H1 (cell line): Measurements from ENCODE around the gene DNAH10. TPM values are rescaled to one million over a fixed set of nuclear protein-coding genes. Genes with fewer than 3 reads are reported as not detected.

Source experiments
- CTCF ChIA-PET: fragments of 300-600 bp; sonication (Branson Sonifier 250); formaldehyde crosslinking; loops from one replicate; lab custom pipeline; 2021; ENCODE audit not compliant: partially characterized antibody; lab: Charles Lee
- POLR2A ChIA-PET: fragments of 300-600 bp; sonication (Branson Sonifier 250); formaldehyde crosslinking; loops from one replicate; lab custom pipeline; 2021; ENCODE audit warnings: inconsistent platforms; ENCODE audit not compliant: partially characterized antibody; lab: Charles Lee
- DNase-seq, 2 experiments: peaks; one replicate each; pipeline versions ENCODE4 v3.0.0 to v3.0.0-alpha.2; 2010 to 2022; ENCODE audit warnings: low spot score in 2 of 2, low read depth in 1 of 2, mixed read lengths in 1 of 2
- FAIRE-seq: peaks from 2 replicates; lab custom pipeline; 2011; peaks lifted over from hg19 to GRCh38; lab: Jason Lieb, UNC
- H2AFZ ChIP-seq: 2 replicates; pipeline ENCODE4 v1.8.1; 2012; ENCODE audit warnings: low read length, inconsistent platforms
- H2AK5ac ChIP-seq: 2 replicates; pipeline ENCODE4 v1.6.1; 2013; ENCODE audit warnings: low read depth, low read length
- H2BK120ac ChIP-seq: replicated peaks from 2 replicates; pipeline ENCODE3; 2013; ENCODE audit warnings: low read depth, low read length, inconsistent platforms
- H2BK12ac ChIP-seq: 2 replicates; pipeline ENCODE4 v1.6.1; 2013; ENCODE audit warnings: low read depth, low read length
- H2BK15ac ChIP-seq: 2 replicates; pipeline ENCODE4 v1.6.1; 2013; ENCODE audit warnings: low read length
- H2BK20ac ChIP-seq: 2 replicates; pipeline ENCODE4 v1.6.1; 2013; ENCODE audit warnings: low read length
- H2BK5ac ChIP-seq: 2 replicates; pipeline ENCODE4 v1.6.1; 2013; ENCODE audit warnings: low read depth, low read length
- H3K14ac ChIP-seq: 2 replicates; pipeline ENCODE4 v1.6.1; 2013; ENCODE audit warnings: inconsistent platforms; ENCODE audit not compliant: insufficient read length
- H3K18ac ChIP-seq: 2 replicates; pipeline ENCODE4 v1.6.1; 2013; ENCODE audit warnings: low read length; ENCODE audit errors: extremely low read depth
- H3K23ac ChIP-seq: 2 replicates; pipeline ENCODE4 v1.6.1; 2013; ENCODE audit warnings: inconsistent platforms; ENCODE audit not compliant: insufficient read length
- H3K23me2 ChIP-seq: 2 replicates; pipeline ENCODE4 v1.6.1; 2013; ENCODE audit warnings: low read depth, low read length
- H3K27ac ChIP-seq: 2 replicates; pipeline ENCODE4 v1.6.1; 2011; ENCODE audit warnings: low read depth, low read length, inconsistent platforms
- H3K27me3 ChIP-seq, 4 experiments: replicated peaks in 1 of 4; 1 replicate in 1 of 4; 2 replicates in 3 of 4; pipeline versions ENCODE4 v1.6.1 to v1.8.1; 2011 to 2013; ENCODE audit warnings: low read length in 3 of 4, mild to moderate bottlenecking in 3 of 4, inconsistent platforms in 2 of 4, mixed read lengths in 2 of 4, moderate library complexity in 1 of 4; ENCODE audit not compliant: control insufficient read depth in 3 of 4, insufficient read depth in 3 of 4; ENCODE audit errors: extremely low read depth in 1 of 4
- H3K36me3 ChIP-seq, 4 experiments: 2 replicates each; pipeline versions ENCODE4 v1.6.1 to v1.8.1; 2011 to 2013; ENCODE audit warnings: mild to moderate bottlenecking in 4 of 4, low read length in 3 of 4, moderate library complexity in 2 of 4, control low read depth in 1 of 4, inconsistent platforms in 1 of 4; ENCODE audit not compliant: insufficient read depth in 4 of 4, control insufficient read depth in 2 of 4
- H3K4ac ChIP-seq: replicated peaks from 2 replicates; pipeline ENCODE3; 2013; ENCODE audit warnings: low read length, low read depth, mixed read lengths, inconsistent platforms; ENCODE audit not compliant: insufficient read length
- H3K4me1 ChIP-seq, 4 experiments: replicated peaks in 1 of 4; 1 replicate in 1 of 4; 2 replicates in 3 of 4; pipeline versions ENCODE4 v1.6.1 to v1.8.1; 2011 to 2013; ENCODE audit warnings: low read length in 3 of 4, inconsistent platforms in 2 of 4, mixed read lengths in 1 of 4; ENCODE audit not compliant: insufficient read depth in 4 of 4, control insufficient read depth in 3 of 4
- H3K4me2 ChIP-seq, 2 experiments: 2 replicates each; pipeline versions ENCODE4 v1.6.1 to v1.8.1; 2011 to 2013; ENCODE audit warnings: low read depth in 2 of 2, low read length in 2 of 2, control low read depth in 1 of 2, inconsistent platforms in 1 of 2, mild to moderate bottlenecking in 1 of 2; ENCODE audit not compliant: insufficient read depth in 1 of 2
- H3K4me3 ChIP-seq, 4 experiments: fragments of 200-600, 300-600 bp in 1 of 4; sonication (generic), shearing (Covaris generic), sonication (Bioruptor Twin) in 1 of 4; 2 replicates each; pipeline versions ENCODE4 v1.5.1 to v1.8.1; 2011 to 2016; ENCODE audit warnings: low read length in 4 of 4, low read depth in 3 of 4, control low read depth in 2 of 4, inconsistent platforms in 2 of 4, mild to moderate bottlenecking in 2 of 4, mixed read lengths in 1 of 4, moderate library complexity in 1 of 4; ENCODE audit not compliant: insufficient read depth in 2 of 4; ENCODE audit errors: extremely low read depth in 1 of 4
- H3K56ac ChIP-seq: replicated peaks from 2 replicates; pipeline ENCODE3; 2013; ENCODE audit warnings: low read depth, mild to moderate bottlenecking, mixed read lengths, low read length, inconsistent platforms; ENCODE audit not compliant: insufficient read length
- H3K79me1 ChIP-seq: 2 replicates; pipeline ENCODE4 v1.6.1; 2013; ENCODE audit warnings: low read depth, low read length, control low read depth
- H3K79me2 ChIP-seq, 2 experiments: 2 replicates each; pipeline versions ENCODE4 v1.6.1 to v1.8.1; 2012 to 2013; ENCODE audit warnings: low read length in 2 of 2, mild to moderate bottlenecking in 2 of 2, inconsistent platforms in 1 of 2; ENCODE audit not compliant: insufficient read depth in 2 of 2, control insufficient read depth in 1 of 2
- H3K9ac ChIP-seq, 4 experiments: replicated peaks in 1 of 4; 1 replicate in 1 of 4; 2 replicates in 3 of 4; pipeline versions ENCODE4 v1.6.1 to v1.8.1; 2011 to 2013; ENCODE audit warnings: low read depth in 3 of 4, low read length in 3 of 4, control low read depth in 2 of 4, mild to moderate bottlenecking in 2 of 4, moderate library complexity in 2 of 4, inconsistent platforms in 1 of 4; ENCODE audit errors: extremely low read depth in 1 of 4
- H3K9me3 ChIP-seq, 2 experiments: 2 replicates each; pipeline versions ENCODE4 v1.6.1 to v1.8.1; 2012 to 2013; ENCODE audit warnings: mild to moderate bottlenecking in 2 of 2, moderate library complexity in 2 of 2, control low read depth in 1 of 2, inconsistent platforms in 1 of 2, low read depth in 1 of 2, low read length in 1 of 2, mixed read lengths in 1 of 2; ENCODE audit not compliant: insufficient read depth in 2 of 2
- H4K20me1 ChIP-seq, 2 experiments: replicated peaks in 1 of 2; 2 replicates each; pipeline versions ENCODE3 to v1.8.1; 2011 to 2013; ENCODE audit warnings: inconsistent platforms in 2 of 2, low read length in 2 of 2, mild to moderate bottlenecking in 1 of 2; ENCODE audit not compliant: insufficient read depth in 2 of 2, control insufficient read depth in 1 of 2
- H4K5ac ChIP-seq: 2 replicates; pipeline ENCODE4 v1.6.1; 2013; ENCODE audit warnings: low read length, low read depth, mixed read lengths, inconsistent platforms; ENCODE audit not compliant: insufficient read length
- H4K8ac ChIP-seq: 2 replicates; pipeline ENCODE4 v1.8.0; 2013; ENCODE audit warnings: mild to moderate bottlenecking, moderate library complexity, low read length, inconsistent platforms; ENCODE audit not compliant: insufficient read depth; ENCODE audit errors: extremely low read depth
- H4K91ac ChIP-seq: replicated peaks from 2 replicates; pipeline ENCODE3; 2013; ENCODE audit warnings: low read length, mixed read lengths, inconsistent platforms; ENCODE audit not compliant: insufficient read length
- BCL11A ChIP-seq, 2 experiments: IDR thresholded peaks; one replicate each; pipeline ENCODE4 v1.6.1; 2011; ENCODE audit warnings: low read depth in 2 of 2, low read length in 2 of 2, mild to moderate bottlenecking in 2 of 2
- SAP30 ChIP-seq: fragments of 300-600 bp; sonication (generic); IDR thresholded peaks from 2 replicates; pipeline ENCODE4 v1.7.1; 2012; ENCODE audit warnings: low read length, moderate library complexity, mild to moderate bottlenecking, inconsistent platforms; ENCODE audit not compliant: insufficient read depth, insufficient replicate concordance
- TBP ChIP-seq: IDR thresholded peaks from 2 replicates; pipeline ENCODE4 v1.6.1; 2011; ENCODE audit warnings: low read depth, low read length, improper control_type of control experiment
- WGBS, 2 experiments: shearing (Covaris generic) in 1 of 2; methylation state at CpG; one replicate each; pipeline versions ENCODE4 v1.1.6 to v1.1.7; 2013 to 2015; ENCODE audit warnings: low lambda C conversion rate in 2 of 2, mixed read lengths in 2 of 2, inconsistent platforms in 1 of 2, low coverage in 1 of 2, missing lambda C conversion rate in 1 of 2; ENCODE audit not compliant: insufficient replicate concordance in 2 of 2, insufficient coverage in 1 of 2, insufficient read length in 1 of 2; ENCODE audit errors: extremely low coverage in 1 of 2, missing lambda C conversion rate in 1 of 2; 5-methylcytosine and 5-hydroxymethylcytosine counted together
- polyA plus RNA-seq, 7 experiments: library from polyadenylated mRNA; depleted of rRNA in 3 of 7; stranded (reverse) in 5 of 7; unstranded in 2 of 7; fragments of >200 nt in 5 of 7; fragments of 200-250 nt in 2 of 7; gene quantifications; 1 replicate in 5 of 7; 2 replicates in 1 of 7; 4 replicates in 1 of 7; pipeline versions ENCODE4 v1.2.1 to v1.2.3, GENCODE V29; 2011 to 2013; ENCODE audit warnings: missing spikeins in 2 of 7, mixed read lengths in 2 of 7
- total RNA-seq: library from RNA; stranded (reverse); fragmentation: NEBNext Ultra II Directional; extraction: Animal tissue kit (Norgen Biotek cat#: 25700); gene quantifications from 2 replicates; pipeline ENCODE4 v1.2.1, GENCODE V29; 2021

DNAH10 gene
- total and polyA plus RNA-seq, 2 of the 8 experiments (the other 6 are each of a cell fraction or from before 2014, with no cell fraction given), result 0.02 to 0.24 TPM

- Histone ChIP-seq H3K56ac (no peak overlapping the region), H2BK20ac (no peak overlapping the region), H3K36me3 (no peaks in the 10 kb centered on the region), H3K14ac (no peak overlapping the region), H3K4me3 (no peak overlapping the region), H2BK5ac (no peak overlapping the region), H4K91ac (no peak overlapping the region), H4K8ac (no peak overlapping the region), H3K4me2 (no peak overlapping the region), H3K18ac (no peak overlapping the region), H3K27ac (no peak overlapping the region), H2AFZ (no peak overlapping the region), H2BK12ac (no peak overlapping the region), H3K79me2 (no peaks in the 10 kb centered on the region), H2AK5ac (no peak overlapping the region), H2BK120ac (no peak overlapping the region), H3K4me1 (no peaks in the 10 kb centered on the region), H4K5ac (no peak overlapping the region), H3K23me2 (no peaks in the 10 kb centered on the region), H4K20me1 (peaks cover 0 to 10% of the 10 kb centered on the region in 2 experiments), H3K4ac (no peak overlapping the region), H3K27me3 (peaks cover 27 to 59% (median 49%) of the 10 kb centered on the region in 4 experiments), H2BK15ac (no peak overlapping the region), H3K9me3 (no peaks in the 10 kb centered on the region), H3K9ac (no peak overlapping the region), H3K23ac (no peak overlapping the region), H3K79me1 (no peaks in the 10 kb centered on the region)
- 87% methylated on average over 4 of the region's 4 CpGs; no CpG with 5 or more reads in 1 of the 2 experiments for WGBS, 2 experiments
- FAIRE-seq (no peak), DNase-seq (no peak)
- ChIA-PET POLR2A (no interaction called here), CTCF (interaction anchor here (0.9 to 2.1 kb wide), 5 partner anchors 8 to 46 kb away, joined by 3 to 6 read pairs (median 3); no protein-coding TSS in a partner anchor)
- TF ChIP-seq SAP30 (no peak), TBP (no peak), BCL11A (IDR thresholded peaks at IDR 0.05; ENCODE audit: low read depth in 2 of 2, low read length in 2 of 2) (no peak)
Measured at GRCh38 chr12:123960856-123961255, 198.8 kb downstream of the DNAH10 start.
